HEK293T (cell line): Measurements from ENCODE around the gene PLCB1.

Source experiments
- ARNT ChIP-seq: fragments of 450-650 bp; IDR thresholded peaks from 2 replicates; pipeline ENCODE4 v1.6.1; 2017; ENCODE audit warnings: mild to moderate bottlenecking
- BHLHE40 ChIP-seq: fragments of 450-650 bp; IDR thresholded peaks from 2 replicates; pipeline ENCODE4 v1.6.1; 2016; ENCODE audit warnings: mild to moderate bottlenecking, moderate library complexity, borderline replicate concordance
- CTBP1 ChIP-seq: fragments of 450-650 bp; IDR thresholded peaks from 2 replicates; pipeline ENCODE4 v1.6.1; 2016; ENCODE audit warnings: borderline replicate concordance
- FOXA1 ChIP-seq: fragments of 450-650 bp; IDR thresholded peaks from 2 replicates; pipeline ENCODE4 v1.6.1; 2016; ENCODE audit warnings: mild to moderate bottlenecking
- FOXK2 ChIP-seq: fragments of 450-650 bp; IDR thresholded peaks from 2 replicates; pipeline ENCODE4 v1.6.1; 2016; ENCODE audit warnings: mild to moderate bottlenecking
- FOXM1 ChIP-seq: fragments of 450-650 bp; IDR thresholded peaks from 2 replicates; pipeline ENCODE4 v1.6.1; 2017; ENCODE audit warnings: mild to moderate bottlenecking, borderline replicate concordance
- HDGF ChIP-seq: fragments of 450-650 bp; IDR thresholded peaks from 2 replicates; pipeline ENCODE4 v1.6.1; 2017; ENCODE audit warnings: antibody characterized with exemption, borderline replicate concordance
- NFRKB ChIP-seq: fragments of 450-650 bp; IDR thresholded peaks from 2 replicates; pipeline ENCODE4 v1.6.1; 2016; ENCODE audit warnings: mild to moderate bottlenecking, moderate library complexity
- SP1 ChIP-seq: fragments of 450-650 bp; IDR thresholded peaks from 2 replicates; pipeline ENCODE4 v1.6.1; 2017
- TARDBP ChIP-seq: fragments of 450-650 bp; IDR thresholded peaks from 2 replicates; pipeline ENCODE4 v1.6.1; 2016
- ZNF384 ChIP-seq: fragments of 450-650 bp; IDR thresholded peaks from 2 replicates; pipeline ENCODE4 v1.6.1; 2016

- TF ChIP-seq ZNF384 (no peak), FOXA1 (no peak), SP1 (no peak), BHLHE40 (no peak), NFRKB (no peak), ARNT (no peak), HDGF (no peak), FOXM1 (no peak), FOXK2 (no peak), CTBP1 (no peak), TARDBP (no peak)
These were observed 199.0 kb downstream of the PLCB1 start for GRCh38 chr20:8330785-8331695.
